K562 (cell line): ENCODE results near the gene ZNF516. TPM values are rescaled to one million over a fixed set of nuclear protein-coding genes. Genes with fewer than 3 reads are reported as not detected.

ENCODE experiments used
- BCL6 ChIP-seq: fragments of 250-450 bp; sonication (Bioruptor Pico); IDR thresholded peaks from 2 replicates; pipeline ENCODE4 v1.4.0; 2020
- FOXM1 ChIP-seq, 2 experiments: fragments of 450-650 bp in 1 of 2; sonication (generic) in 1 of 2; formaldehyde crosslinking in 1 of 2; IDR thresholded peaks; 2 replicates each; pipeline versions ENCODE4 v1.6.1 to v1.9.0; 2017 to 2022; ENCODE audit warnings: low read depth in 2 of 2, mild to moderate bottlenecking in 2 of 2, missing genetic modification reagents in 1 of 2, moderate library complexity in 1 of 2
- LEF1 ChIP-seq: fragments of 450-650 bp; IDR thresholded peaks from 2 replicates; pipeline ENCODE4 v1.6.1; 2016; ENCODE audit warnings: mild to moderate bottlenecking
- RAD21 ChIP-seq, 2 experiments: fragments of 250-450 bp in 1 of 2; fragments of 450-650 bp in 1 of 2; sonication (Bioruptor Pico) in 1 of 2; formaldehyde crosslinking in 1 of 2; IDR thresholded peaks in 1 of 2; conservative IDR thresholded peaks in 1 of 2; 2 replicates each; pipeline versions ENCODE4 v1.4.0 to v1.8.0; 2020 to 2022; ENCODE audit warnings: mild to moderate bottlenecking in 2 of 2, moderate library complexity in 1 of 2
- polyA plus RNA-seq, 8 experiments: library from polyadenylated mRNA; depleted of rRNA in 4 of 8; stranded (reverse) in 5 of 8; unstranded in 3 of 8; fragments of >200 nt; fragmentation: Nextera tagmentation in 2 of 8; fragmentation: Illumina TruSeq in 1 of 8; extraction: Ambion mirVana in 2 of 8; extraction: Trizol in 1 of 8; gene quantifications; 2 replicates each; pipeline versions ENCODE4 v1.2.1 to v1.2.3, GENCODE V29; 2011 to 2014; ENCODE audit warnings: inconsistent platforms in 1 of 8, missing spikeins in 1 of 8
- total RNA-seq, 7 experiments: library from RNA; depleted of rRNA in 6 of 7; stranded (reverse); fragments of >200 nt in 6 of 7; fragmentation: Illumina TruSeq in 2 of 7; extraction: Trizol in 2 of 7; gene quantifications; 2 replicates each; pipeline versions ENCODE4 v1.2.1 to v1.2.3, GENCODE V29; 2011 to 2021; ENCODE audit warnings: low replicate concordance in 1 of 7
- TF ChIP-seq, protein P1 (sequence below): fragments of 250-450 bp; sonication (Bioruptor Pico); IDR thresholded peaks from 2 replicates; pipeline ENCODE4 v1.4.0; 2020

Gene ZNF516
- total and polyA plus RNA-seq, 9 of the 15 experiments (the other 6 are each of a cell fraction or from before 2014, with no cell fraction given): 0.04 to 0.20 (median 0.08) TPM; not detected in 3

GRCh38 chr18:76437910-76438309 is 57.1 kb downstream of the ZNF516 start (continued):
- TF ChIP-seq RAD21 (CRISPR knock-in tag; conservative IDR thresholded peaks at IDR 0.05 in 1 of 2, IDR thresholded peaks at IDR 0.05 in 1 of 2) (no peak), BCL6 (CRISPR knock-in tag) (no peak), LEF1 (no peak), FOXM1 (IDR thresholded peaks at IDR 0.05; ENCODE audit: low read depth) (no peak), FOXM1 (CRISPR knock-in tag; IDR thresholded peaks at IDR 0.05; ENCODE audit: low read depth) (no peak)
- TF ChIP-seq, protein P1, sequence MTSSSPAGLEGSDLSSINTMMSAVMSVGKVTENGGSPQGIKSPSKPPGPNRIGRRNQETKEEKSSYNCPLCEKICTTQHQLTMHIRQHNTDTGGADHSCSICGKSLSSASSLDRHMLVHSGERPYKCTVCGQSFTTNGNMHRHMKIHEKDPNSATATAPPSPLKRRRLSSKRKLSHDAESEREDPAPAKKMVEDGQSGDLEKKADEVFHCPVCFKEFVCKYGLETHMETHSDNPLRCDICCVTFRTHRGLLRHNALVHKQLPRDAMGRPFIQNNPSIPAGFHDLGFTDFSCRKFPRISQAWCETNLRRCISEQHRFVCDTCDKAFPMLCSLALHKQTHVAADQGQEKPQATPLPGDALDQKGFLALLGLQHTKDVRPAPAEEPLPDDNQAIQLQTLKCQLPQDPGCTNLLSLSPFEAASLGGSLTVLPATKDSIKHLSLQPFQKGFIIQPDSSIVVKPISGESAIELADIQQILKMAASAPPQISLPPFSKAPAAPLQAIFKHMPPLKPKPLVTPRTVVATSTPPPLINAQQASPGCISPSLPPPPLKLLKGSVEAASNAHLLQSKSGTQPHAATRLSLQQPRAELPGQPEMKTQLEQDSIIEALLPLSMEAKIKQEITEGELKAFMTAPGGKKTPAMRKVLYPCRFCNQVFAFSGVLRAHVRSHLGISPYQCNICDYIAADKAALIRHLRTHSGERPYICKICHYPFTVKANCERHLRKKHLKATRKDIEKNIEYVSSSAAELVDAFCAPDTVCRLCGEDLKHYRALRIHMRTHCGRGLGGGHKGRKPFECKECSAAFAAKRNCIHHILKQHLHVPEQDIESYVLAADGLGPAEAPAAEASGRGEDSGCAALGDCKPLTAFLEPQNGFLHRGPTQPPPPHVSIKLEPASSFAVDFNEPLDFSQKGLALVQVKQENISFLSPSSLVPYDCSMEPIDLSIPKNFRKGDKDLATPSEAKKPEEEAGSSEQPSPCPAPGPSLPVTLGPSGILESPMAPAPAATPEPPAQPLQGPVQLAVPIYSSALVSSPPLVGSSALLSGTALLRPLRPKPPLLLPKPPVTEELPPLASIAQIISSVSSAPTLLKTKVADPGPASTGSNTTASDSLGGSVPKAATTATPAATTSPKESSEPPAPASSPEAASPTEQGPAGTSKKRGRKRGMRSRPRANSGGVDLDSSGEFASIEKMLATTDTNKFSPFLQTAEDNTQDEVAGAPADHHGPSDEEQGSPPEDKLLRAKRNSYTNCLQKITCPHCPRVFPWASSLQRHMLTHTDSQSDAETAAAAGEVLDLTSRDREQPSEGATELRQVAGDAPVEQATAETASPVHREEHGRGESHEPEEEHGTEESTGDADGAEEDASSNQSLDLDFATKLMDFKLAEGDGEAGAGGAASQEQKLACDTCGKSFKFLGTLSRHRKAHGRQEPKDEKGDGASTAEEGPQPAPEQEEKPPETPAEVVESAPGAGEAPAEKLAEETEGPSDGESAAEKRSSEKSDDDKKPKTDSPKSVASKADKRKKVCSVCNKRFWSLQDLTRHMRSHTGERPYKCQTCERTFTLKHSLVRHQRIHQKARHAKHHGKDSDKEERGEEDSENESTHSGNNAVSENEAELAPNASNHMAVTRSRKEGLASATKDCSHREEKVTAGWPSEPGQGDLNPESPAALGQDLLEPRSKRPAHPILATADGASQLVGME: no peak
